GM12874 (cell line): ENCODE results near the gene MECP2.

ENCODE experiments used
- CTCF ChIP-seq: IDR thresholded peaks from 2 replicates; pipeline ENCODE4 v1.5.1; 2011; ENCODE audit warnings: low read depth, mild to moderate bottlenecking, control low read depth, low read length, moderate library complexity; ENCODE audit not compliant: insufficient read depth

The MECP2 gene

GRCh38 chrX:154040863-154041262 is 56.7 kb downstream of the MECP2 start:
- TF ChIP-seq CTCF = no peak

DNA sequence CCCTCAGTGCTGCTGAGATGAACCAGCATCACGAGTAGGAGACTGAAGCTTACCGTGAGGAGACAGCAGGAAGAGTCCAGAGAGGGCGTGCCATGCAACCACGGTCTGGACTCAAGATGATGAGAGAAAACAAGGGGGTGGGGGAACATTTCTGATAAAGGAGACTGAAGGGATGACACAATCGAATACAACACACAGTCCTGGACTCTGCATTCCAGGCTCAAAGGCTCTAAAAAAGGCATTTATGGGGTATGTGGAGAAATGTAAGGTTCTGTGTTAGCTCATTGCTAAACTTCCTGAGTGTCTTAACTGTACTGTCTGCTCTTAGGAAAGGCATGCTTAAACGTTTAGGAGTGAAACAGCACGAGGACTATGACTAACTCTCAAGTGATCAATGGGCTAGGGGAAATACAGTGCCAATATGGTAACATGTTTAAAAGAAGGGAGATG is 57.2 kb downstream of the MECP2 start:
- no peak for TF ChIP-seq CTCF

DNA sequence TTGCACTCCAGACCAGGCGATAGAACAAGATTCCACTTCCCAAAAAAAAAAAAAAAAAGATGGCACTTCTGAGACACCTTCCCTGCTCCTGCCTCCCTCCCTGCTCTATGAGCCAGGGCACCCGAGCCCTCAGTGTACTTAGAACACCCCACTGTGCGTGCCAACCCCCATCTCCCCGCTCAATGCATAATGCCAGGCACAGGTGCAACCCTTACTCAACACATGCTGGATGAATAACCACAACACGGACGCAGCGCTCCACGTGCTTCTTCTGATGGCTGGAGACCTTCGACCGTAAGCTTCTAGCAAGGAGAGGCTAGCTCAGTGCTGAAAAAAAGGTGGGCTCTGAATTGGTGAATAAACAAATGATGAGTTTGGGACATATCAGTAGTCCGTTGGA is 57.9 kb downstream of the MECP2 start:
- TF ChIP-seq CTCF = no peak

- no peak for TF ChIP-seq CTCF
Observed at GRCh38 chrX:154038656-154039055, 58.9 kb downstream of the MECP2 start.

- TF ChIP-seq CTCF = no peak
Observed at GRCh38 chrX:154037754-154038153, 59.8 kb downstream of the MECP2 start.

GRCh38 chrX:154036513-154036912 is 61.0 kb downstream of the MECP2 start:
- TF ChIP-seq CTCF = no peak

DNA sequence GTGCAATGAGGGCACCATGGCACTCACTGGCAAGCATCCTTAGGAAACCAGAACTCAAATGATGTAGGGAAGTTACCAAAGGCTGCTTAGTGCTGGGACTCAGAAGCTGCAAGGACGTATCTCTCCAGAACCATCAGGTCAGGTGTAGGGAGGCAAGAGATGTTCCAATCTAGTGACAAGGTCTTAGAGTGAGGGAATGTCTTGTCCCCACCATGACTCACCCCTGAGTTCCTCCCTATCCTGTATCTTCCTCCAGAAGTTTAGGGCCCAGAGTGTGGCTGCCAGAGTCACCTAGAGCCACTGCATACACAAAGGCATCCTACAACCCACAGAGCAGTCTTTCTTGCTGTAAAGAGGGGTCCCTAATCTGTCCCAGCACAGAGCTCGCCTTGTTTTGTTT is 63.7 kb downstream of the MECP2 start:
- TF ChIP-seq CTCF = no peak

- TF ChIP-seq CTCF = no peak
Observed at GRCh38 chrX:154032653-154033052, 64.9 kb downstream of the MECP2 start.
